Left lung (tissue), 10 donors: ENCODE results near the gene MRPL3. TPM values are rescaled to one million over a fixed set of nuclear protein-coding genes. Genes with fewer than 3 reads are reported as not detected.

ENCODE experiments used
- ATAC-seq: fragments of 200-7000 bp; cut with Tn5 transposase; one replicate; pipeline ENCODE4 v1.9.1; 2020; ENCODE audit warnings: moderate library complexity
- DNase-seq, 4 donors: peaks; one replicate each; pipeline ENCODE4 v3.0.0-alpha.2; 2013 to 2020
- H3K27ac ChIP-seq, 2 donors: fragments of 200-600 bp; sonication (generic) in 1 of 2; one replicate each; pipeline versions ENCODE4 v1.5.0 to v1.8.0; 2020 to 2021
- H3K27me3 ChIP-seq, 2 donors: fragments of 200-600 bp; sonication (generic) in 1 of 2; one replicate each; pipeline versions ENCODE4 v1.5.0 to v1.8.0; 2020 to 2021
- H3K36me3 ChIP-seq, 2 donors: fragments of 200-600 bp; sonication (generic) in 1 of 2; one replicate each; pipeline versions ENCODE4 v1.5.0 to v1.8.0; 2020 to 2021
- H3K4me1 ChIP-seq, 2 donors: fragments of 200-600 bp; one replicate each; pipeline ENCODE4 v1.8.0; 2021
- H3K4me3 ChIP-seq, 2 donors: fragments of 200-600 bp; sonication (generic) in 1 of 2; one replicate each; pipeline versions ENCODE4 v1.5.0 to v1.8.0; 2020 to 2021; ENCODE audit warnings: mild to moderate bottlenecking in 1 of 2
- H3K9me3 ChIP-seq, 2 donors: fragments of 200-600 bp; sonication (generic) in 1 of 2; one replicate each; pipeline versions ENCODE4 v1.5.0 to v1.8.0; 2020 to 2021
- intact Hi-C, 2 donors: fragments of 100-400 bp; cut with DNase I; formaldehyde crosslinking; loops; one replicate each; pipeline versions ENCODE4 v1.11.2 to v1.14.2; 2022
- polyA plus RNA-seq, 6 donors: library from polyadenylated mRNA; unstranded; fragments of 120-200 nt; gene quantifications; one replicate each; pipeline ENCODE4 v1.2.1, GENCODE V29; 2013; ENCODE audit not compliant: insufficient read length in 6 of 6
- total RNA-seq, 2 donors: library from RNA; stranded (reverse); fragmentation: NEBNext Ultra II Directional; extraction: Animal tissue kit (Norgen Biotek cat#: 25700); gene quantifications; one replicate each; pipeline ENCODE4 v1.2.1, GENCODE V29; 2021
- TF ChIP-seq, protein P1 (sequence below), 2 donors: fragments of 200-600 bp; sonication (generic) in 1 of 2; IDR thresholded peaks; one replicate each; pipeline versions ENCODE4 v1.5.0 to v1.8.0; 2021; ENCODE audit warnings: antibody characterized with exemption in 2 of 2
- donor health status: DM: no; HTN: yes; CAD: no.
- donor health status: DM: no; HTN: no; CAD: no.

Gene MRPL3
- total and polyA plus RNA-seq, 8 donors: 55.6 to 86.4 (median 78.2) TPM

GRCh38 chr3:131421957-131422498, 80.7 kb downstream of the MRPL3 start:
- TF ChIP-seq, protein P1, sequence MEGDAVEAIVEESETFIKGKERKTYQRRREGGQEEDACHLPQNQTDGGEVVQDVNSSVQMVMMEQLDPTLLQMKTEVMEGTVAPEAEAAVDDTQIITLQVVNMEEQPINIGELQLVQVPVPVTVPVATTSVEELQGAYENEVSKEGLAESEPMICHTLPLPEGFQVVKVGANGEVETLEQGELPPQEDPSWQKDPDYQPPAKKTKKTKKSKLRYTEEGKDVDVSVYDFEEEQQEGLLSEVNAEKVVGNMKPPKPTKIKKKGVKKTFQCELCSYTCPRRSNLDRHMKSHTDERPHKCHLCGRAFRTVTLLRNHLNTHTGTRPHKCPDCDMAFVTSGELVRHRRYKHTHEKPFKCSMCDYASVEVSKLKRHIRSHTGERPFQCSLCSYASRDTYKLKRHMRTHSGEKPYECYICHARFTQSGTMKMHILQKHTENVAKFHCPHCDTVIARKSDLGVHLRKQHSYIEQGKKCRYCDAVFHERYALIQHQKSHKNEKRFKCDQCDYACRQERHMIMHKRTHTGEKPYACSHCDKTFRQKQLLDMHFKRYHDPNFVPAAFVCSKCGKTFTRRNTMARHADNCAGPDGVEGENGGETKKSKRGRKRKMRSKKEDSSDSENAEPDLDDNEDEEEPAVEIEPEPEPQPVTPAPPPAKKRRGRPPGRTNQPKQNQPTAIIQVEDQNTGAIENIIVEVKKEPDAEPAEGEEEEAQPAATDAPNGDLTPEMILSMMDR (IDR thresholded peaks at IDR 0.05): no peak

DNA sequence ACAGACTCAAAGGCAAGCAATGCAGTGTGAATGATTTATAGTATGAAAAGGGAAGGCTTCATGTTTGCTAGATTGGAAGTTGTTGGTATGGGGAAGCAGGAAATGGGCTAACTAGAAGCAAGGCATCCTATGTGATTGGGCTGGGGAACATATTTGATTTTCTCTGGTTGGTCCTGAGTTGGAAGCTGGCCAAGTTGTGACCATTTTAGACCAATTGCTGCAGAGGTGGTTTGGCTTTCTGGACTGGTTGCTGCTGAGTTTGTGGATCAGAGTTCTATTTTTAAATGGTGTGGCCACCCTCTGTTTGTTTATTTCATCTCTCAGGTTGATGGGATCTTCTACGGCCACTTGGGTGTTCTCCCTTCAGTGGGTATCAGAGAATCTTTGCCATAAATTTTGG, 81.5 kb downstream of the MRPL3 start:
- ATAC-seq: no peak
- Histone ChIP-seq H3K4me3 (no peak overlapping the region), H3K36me3 (no peaks in the 10 kb centered on the region), H3K9me3 (no peaks in the 10 kb centered on the region), H3K4me1 (no peaks in the 10 kb centered on the region), H3K27ac (no peak overlapping the region), H3K27me3 (no peaks in the 10 kb centered on the region)
- intact Hi-C loops: no loop called here
- TF ChIP-seq, protein P1 (IDR thresholded peaks at IDR 0.05): no peak
- DNase-seq: no peak

More at GRCh38 chr3:131421957-131422498, 80.7 kb downstream of the MRPL3 start:
- ATAC-seq: no peak
- Histone ChIP-seq H3K27ac (no peak overlapping the region), H3K4me1 (no peaks in the 10 kb centered on the region), H3K27me3 (no peaks in the 10 kb centered on the region), H3K4me3 (no peak overlapping the region), H3K36me3 (no peaks in the 10 kb centered on the region), H3K9me3 (no peaks in the 10 kb centered on the region)
- intact Hi-C loops: no loop called here
- no peak for DNase-seq

GRCh38 chr3:131417751-131418150, 85.0 kb downstream of the MRPL3 start:
- no peaks in the 10 kb centered on the region for H3K36me3 ChIP-seq
- ATAC-seq: no peak
- H3K9me3 ChIP-seq: no peaks in the 10 kb centered on the region
- no peak overlapping the region for H3K4me3 ChIP-seq
- H3K27me3 ChIP-seq: no peaks in the 10 kb centered on the region
- TF ChIP-seq, protein P1 (IDR thresholded peaks at IDR 0.05): no peak
- H3K4me1 ChIP-seq: no peaks in the 10 kb centered on the region
- H3K27ac ChIP-seq: no peak overlapping the region
- DNase-seq: no peak
- intact Hi-C loops: no loop called here

Other genes with a start within 250 kb of the MRPL3 start
- gene NUDT16, start 121.2 kb downstream of the MRPL3 start, total RNA-seq: 10 to 100 TPM; 24.7 to 34.4 TPM
- 10 to 100 TPM; 26.5 to 33.3 (median 29.5) TPM for gene NUDT16, start 121.2 kb downstream of the MRPL3 start, polyA plus RNA-seq